Calu3 (cell line): ENCODE results near the gene TOB2. TPM values are rescaled to one million over a fixed set of nuclear protein-coding genes. Genes with fewer than 3 reads are reported as not detected.
A peak's percentile ranks its signal among the peaks of the same experiment; 100 is the strongest.
"Not testable (repeated sequence)": the region's sequence is repeated elsewhere in the genome, so short reads cannot be mapped to it uniquely, and the experiment has no call there.

Experiments used
- BruUV-seq: library from RNA; stranded (reverse); fragments of 400-500 nt; replicated peaks from 2 replicates; lab custom pipeline; 2021; lab: Mats Ljungman, UMichigan
- CTCF ChIA-PET: fragments of 300-600 bp; sonication (Branson Sonifier 250); formaldehyde crosslinking; loops from one replicate; lab custom pipeline; 2022; ENCODE audit warnings: antibody characterized with exemption; lab: Charles Lee
- DNase-seq: peaks from one replicate; pipeline ENCODE4 v3.0.0; 2022
- H3K27ac Mint-ChIP-seq: one replicate; pipeline ENCODE4 v1.8.0; 2022; ENCODE audit warnings: mixed read lengths; ENCODE audit not compliant: unreplicated experiment
- H3K27me3 Mint-ChIP-seq: one replicate; pipeline ENCODE4 v1.8.0; 2022; ENCODE audit warnings: mixed read lengths; ENCODE audit not compliant: unreplicated experiment
- H3K36me3 Mint-ChIP-seq: one replicate; pipeline ENCODE4 v1.8.0; 2022; ENCODE audit warnings: mild to moderate bottlenecking, moderate library complexity, mixed read lengths; ENCODE audit not compliant: insufficient read depth, unreplicated experiment
- H3K4me1 Mint-ChIP-seq: one replicate; pipeline ENCODE4 v1.8.0; 2022; ENCODE audit warnings: mild to moderate bottlenecking, low read depth, mixed read lengths; ENCODE audit not compliant: unreplicated experiment
- H3K4me3 Mint-ChIP-seq: one replicate; pipeline ENCODE4 v1.8.0; 2022; ENCODE audit warnings: mild to moderate bottlenecking, low read depth, moderate library complexity, mixed read lengths; ENCODE audit not compliant: unreplicated experiment
- H3K9me3 Mint-ChIP-seq: one replicate; pipeline ENCODE4 v1.8.0; 2022; ENCODE audit warnings: low read depth, mixed read lengths; ENCODE audit not compliant: unreplicated experiment
- intact Hi-C: fragments of 100-400 bp; cut with micrococcal nuclease; formaldehyde crosslinking; loops from one replicate; pipeline ENCODE4 v1.10.0; 2022; ENCODE audit not compliant: unreplicated experiment
- total RNA-seq: library from RNA; stranded (reverse); gene quantifications from 2 replicates; pipeline ENCODE4 v1.2.3, GENCODE V29; 2022
- TF ChIP-seq, protein P1 (sequence below): fragments of 200-600 bp; IDR thresholded peaks from one replicate; pipeline ENCODE4 v1.8.0; 2022; ENCODE audit warnings: antibody characterized with exemption; ENCODE audit not compliant: unreplicated experiment

TOB2 gene
- total RNA-seq, 1 experiment from 2014 or later: 57.3 TPM

DNA sequence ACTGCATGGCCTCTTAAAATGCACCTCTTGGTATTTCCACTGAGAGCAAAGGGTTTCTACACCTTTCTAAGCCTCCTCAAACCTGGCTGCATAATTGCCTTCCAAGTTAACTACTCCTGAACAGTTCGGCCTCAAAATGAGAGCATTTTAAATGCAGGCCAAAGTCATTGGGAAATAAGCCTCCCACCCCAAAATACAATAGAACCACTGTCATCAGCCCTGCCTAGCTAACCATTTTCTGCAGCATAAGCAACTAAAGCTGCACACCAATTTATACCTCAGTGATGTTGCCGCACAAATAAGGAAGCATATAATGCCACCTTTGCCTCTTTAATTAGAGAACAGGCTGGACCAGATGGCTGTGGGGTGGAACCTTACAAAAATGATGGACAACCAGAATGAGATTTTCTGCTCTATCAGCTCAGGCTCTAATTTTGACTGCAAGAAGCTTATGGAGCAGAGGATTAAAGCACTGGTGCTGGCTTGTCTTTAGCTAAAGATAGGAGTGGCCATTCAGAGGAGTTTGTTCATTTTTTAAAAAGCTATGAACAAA, 4.3 kb downstream of the TOB2 start:
- no peak for DNase-seq
- Mint-ChIP-seq H3K27me3 (no peaks in the 10 kb centered on the region), H3K36me3 (peaks cover 85% of the 10 kb centered on the region), H3K4me3 (no peak overlapping the region), H3K9me3 (no peaks in the 10 kb centered on the region), H3K27ac (no peak overlapping the region), H3K4me1 (peaks cover 12% of the 10 kb centered on the region)
- CTCF ChIA-PET: no interaction called here
- no TSS peak for BruUV-seq
- intact Hi-C loops: no loop called here
- TF ChIP-seq, protein P1, sequence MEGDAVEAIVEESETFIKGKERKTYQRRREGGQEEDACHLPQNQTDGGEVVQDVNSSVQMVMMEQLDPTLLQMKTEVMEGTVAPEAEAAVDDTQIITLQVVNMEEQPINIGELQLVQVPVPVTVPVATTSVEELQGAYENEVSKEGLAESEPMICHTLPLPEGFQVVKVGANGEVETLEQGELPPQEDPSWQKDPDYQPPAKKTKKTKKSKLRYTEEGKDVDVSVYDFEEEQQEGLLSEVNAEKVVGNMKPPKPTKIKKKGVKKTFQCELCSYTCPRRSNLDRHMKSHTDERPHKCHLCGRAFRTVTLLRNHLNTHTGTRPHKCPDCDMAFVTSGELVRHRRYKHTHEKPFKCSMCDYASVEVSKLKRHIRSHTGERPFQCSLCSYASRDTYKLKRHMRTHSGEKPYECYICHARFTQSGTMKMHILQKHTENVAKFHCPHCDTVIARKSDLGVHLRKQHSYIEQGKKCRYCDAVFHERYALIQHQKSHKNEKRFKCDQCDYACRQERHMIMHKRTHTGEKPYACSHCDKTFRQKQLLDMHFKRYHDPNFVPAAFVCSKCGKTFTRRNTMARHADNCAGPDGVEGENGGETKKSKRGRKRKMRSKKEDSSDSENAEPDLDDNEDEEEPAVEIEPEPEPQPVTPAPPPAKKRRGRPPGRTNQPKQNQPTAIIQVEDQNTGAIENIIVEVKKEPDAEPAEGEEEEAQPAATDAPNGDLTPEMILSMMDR: no peak

DNA sequence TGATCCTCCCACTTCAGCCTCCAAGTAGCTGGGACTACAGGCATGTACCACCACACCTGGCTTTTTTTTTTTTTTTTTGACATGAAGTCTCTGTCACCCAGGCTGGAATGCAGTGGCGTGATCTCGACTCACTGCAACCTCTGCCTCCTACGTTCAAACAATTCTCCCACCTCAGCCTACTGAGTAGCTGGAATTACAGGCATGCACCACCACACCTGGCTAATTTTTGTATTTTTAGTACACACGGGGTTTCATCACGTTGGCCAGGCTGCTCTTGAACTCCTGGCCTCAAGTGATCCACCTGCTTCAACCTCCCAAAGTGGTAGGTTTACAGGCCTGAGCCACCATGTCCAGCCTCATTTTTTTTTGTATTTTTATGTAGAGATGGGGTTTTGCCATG, 6.1 kb downstream of the TOB2 start:
- DNase-seq, BruUV-seq, H3K27me3 Mint-ChIP-seq, H3K9me3 Mint-ChIP-seq, H3K27ac Mint-ChIP-seq, intact Hi-C loops, H3K4me3 Mint-ChIP-seq, CTCF ChIA-PET: not testable (repeated sequence)
- Mint-ChIP-seq H3K36me3 (peaks cover 85% of the 10 kb centered on the region), H3K4me1 (peaks cover 12% of the 10 kb centered on the region)

DNA sequence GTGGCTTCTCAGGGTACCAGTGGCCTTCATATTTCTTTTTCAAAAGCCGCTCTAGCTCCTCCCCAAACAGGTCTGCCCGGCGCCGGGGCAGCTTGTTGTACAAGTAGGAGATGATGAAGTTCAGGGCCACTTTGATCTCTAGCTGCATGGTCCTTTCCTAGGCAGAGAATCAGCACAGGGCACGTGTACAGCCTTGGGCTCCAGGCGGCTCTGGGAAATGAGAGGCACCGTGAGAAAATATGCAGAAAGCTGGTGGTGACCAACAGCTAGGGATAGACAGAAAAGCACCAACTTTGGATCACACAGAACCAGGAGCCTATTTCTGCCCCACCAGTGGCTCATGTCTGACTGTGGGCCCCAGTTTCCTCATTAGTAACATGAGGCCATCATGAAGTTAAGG, 9.4 kb downstream of the TOB2 start:
- TF ChIP-seq, protein P1: no peak
- peaks cover 61% of the 10 kb centered on the region for H3K36me3 Mint-ChIP-seq
- BruUV-seq: no TSS peak
- intact Hi-C loops: no loop called here
- CTCF ChIA-PET: no interaction called here
- no peaks in the 10 kb centered on the region for H3K9me3 Mint-ChIP-seq
- no peak overlapping the region for H3K4me3 Mint-ChIP-seq
- H3K27ac Mint-ChIP-seq: no peak overlapping the region
- peaks cover under 1% of the 10 kb centered on the region for H3K4me1 Mint-ChIP-seq
- H3K27me3 Mint-ChIP-seq: no peaks in the 10 kb centered on the region
- DNase-seq: no peak

DNA sequence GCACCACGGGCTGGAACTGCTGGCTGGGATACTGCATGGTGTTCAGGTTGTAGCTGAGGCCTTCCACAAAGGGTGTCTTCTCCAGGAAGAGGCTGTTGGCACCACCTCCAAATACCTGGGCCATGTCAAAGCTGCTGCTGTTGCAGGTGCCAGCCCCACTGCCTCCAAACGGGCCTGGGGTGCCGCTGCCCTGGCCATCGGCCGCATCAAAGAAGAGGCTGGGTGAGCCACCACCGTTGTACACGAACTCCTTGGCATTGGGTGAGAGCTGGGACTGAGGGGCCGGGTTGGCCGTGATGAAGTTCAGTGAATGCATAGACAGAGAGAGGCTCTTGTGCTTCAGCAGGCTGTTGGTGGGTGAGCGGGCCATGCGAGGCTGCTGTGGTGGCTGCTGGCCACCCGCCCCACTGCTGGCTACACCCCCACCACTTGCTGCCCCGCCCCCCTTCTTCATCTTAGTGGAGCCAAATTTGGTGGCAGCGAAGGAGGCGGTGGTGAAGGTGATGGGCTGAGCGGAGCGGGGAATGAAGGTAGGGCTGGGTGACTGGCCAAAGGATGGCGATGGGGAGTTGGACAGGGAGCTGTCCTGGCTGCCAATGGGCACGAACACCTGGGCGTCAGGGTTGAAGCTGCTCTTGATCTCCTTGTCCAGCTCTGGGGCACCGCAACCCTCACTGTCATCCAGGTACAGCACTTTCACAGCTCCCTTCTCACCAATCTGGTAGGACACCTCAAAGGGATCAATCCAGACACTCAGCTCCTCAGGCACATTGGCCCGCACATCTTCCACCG, 10.1 kb downstream of the TOB2 start:
- H3K4me1 Mint-ChIP-seq: no peaks in the 10 kb centered on the region
- BruUV-seq: no TSS peak
- peak overlapping the region; percentile 6 for H3K27ac Mint-ChIP-seq
- intact Hi-C loops: no loop called here
- no peak overlapping the region for H3K4me3 Mint-ChIP-seq
- CTCF ChIA-PET: no interaction called here
- DNase-seq: no peak
- no peaks in the 10 kb centered on the region for H3K9me3 Mint-ChIP-seq
- peaks cover 58% of the 10 kb centered on the region for H3K36me3 Mint-ChIP-seq
- H3K27me3 Mint-ChIP-seq: no peaks in the 10 kb centered on the region
- TF ChIP-seq, protein P1: no peak

DNA sequence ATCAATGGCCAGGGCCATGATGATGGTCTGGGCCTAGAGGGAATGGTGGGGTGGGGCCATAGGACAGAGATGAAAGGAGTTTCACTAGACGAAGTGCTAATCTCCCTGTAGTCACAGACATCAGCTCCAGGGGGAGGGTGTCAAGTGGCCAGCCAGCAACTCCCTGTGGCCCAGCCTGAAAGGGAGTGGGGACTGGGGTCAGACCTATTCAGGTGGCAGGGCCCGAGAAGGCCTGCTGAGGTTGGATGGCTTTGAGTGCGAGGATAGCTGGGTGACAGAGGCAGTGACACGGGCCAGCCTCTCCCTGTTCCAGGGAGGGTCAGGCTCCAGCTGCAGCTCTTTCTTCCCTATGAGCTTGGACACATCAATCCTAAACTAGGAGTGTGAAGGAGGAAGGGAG, 11.0 kb downstream of the TOB2 start:
- CTCF ChIA-PET: no interaction called here

DNA sequence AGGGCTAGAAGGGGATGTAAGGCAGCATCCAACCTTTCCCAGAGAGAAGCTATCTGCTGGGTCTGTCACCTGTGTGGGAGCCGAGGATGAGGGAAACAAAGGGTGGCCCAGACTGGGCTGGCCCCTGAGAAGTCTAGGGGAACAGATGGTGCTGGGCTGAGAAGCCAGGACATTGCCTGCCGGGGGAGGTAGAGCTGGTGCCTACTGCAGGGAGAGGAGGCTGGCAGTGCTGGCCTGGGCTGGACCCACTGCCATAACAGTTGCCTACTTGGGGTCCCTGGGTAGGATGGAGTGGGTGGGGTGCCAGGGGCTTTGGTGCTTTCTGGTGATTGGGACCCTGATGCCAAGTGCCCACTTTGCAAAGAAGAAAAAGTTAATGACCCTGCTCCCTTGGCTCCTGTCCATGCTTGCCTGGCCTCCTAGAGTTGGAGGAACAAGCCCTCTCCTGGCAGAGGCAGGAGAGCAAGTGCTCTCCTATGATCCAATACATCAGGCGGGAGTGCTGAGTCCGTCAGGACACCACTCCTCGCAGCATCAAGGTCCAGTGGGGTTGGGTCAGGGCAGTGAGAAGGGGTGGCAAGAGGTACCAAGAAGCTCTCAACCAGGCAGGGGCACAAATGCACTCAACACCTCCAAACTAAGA, 12.1 kb downstream of the TOB2 start:
- intact Hi-C loops, BruUV-seq, CTCF ChIA-PET, H3K4me3 Mint-ChIP-seq, H3K27me3 Mint-ChIP-seq, DNase-seq, H3K27ac Mint-ChIP-seq, H3K4me1 Mint-ChIP-seq, H3K9me3 Mint-ChIP-seq: not testable (repeated sequence)
- H3K36me3 Mint-ChIP-seq: peaks cover 57% of the 10 kb centered on the region

More for the DNA sequence above, 11.0 kb downstream of the TOB2 start:
- H3K4me3 Mint-ChIP-seq: no peak overlapping the region
- no peaks in the 10 kb centered on the region for H3K4me1 Mint-ChIP-seq
- H3K36me3 Mint-ChIP-seq: peaks cover 57% of the 10 kb centered on the region
- BruUV-seq: no TSS peak
- H3K27ac Mint-ChIP-seq: peak overlapping the region; percentile 6
- H3K9me3 Mint-ChIP-seq: no peaks in the 10 kb centered on the region
- no peaks in the 10 kb centered on the region for H3K27me3 Mint-ChIP-seq
- intact Hi-C loops: no loop called here
- TF ChIP-seq, protein P1: no peak
- no peak for DNase-seq
